ENCODE results near the gene NELL2.

NELL2 gene

DNA sequence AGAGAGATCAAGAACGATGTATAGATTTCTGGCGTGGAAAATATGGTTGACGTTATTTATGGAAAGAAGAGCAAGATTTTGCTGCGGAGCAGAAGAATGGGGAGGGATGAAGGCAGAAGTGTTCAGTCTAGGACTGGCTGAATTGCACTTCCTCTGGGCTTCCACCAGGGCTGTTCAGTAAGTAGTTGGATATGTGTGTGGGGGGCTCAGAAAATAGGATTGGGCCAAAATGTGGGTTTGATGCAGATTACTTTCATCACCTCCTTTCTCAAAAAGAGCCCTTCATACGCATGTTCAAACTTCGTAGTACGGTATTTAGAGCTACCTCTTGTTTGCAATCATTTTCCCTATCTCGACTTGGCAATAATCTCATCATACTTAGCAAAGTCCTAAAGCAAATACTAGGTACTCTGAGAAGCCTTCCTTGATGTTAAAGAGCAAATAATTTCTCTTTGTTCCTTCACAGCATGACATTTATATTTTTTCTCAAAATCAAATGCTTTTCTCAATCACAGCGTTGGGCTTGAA lies 349.4 kb downstream of the NELL2 start:
- no peak for DNase-seq (ENCODE audit: low spot score)
- Mint-ChIP-seq H3K27ac (no peak overlapping the region), H3K4me1 (ENCODE audit: low read depth) (no peaks in the 10 kb centered on the region), H3K9me3 (no peaks in the 10 kb centered on the region), H3K36me3 (ENCODE audit: low read depth) (no peaks in the 10 kb centered on the region), H3K27me3 (ENCODE audit: low read depth) (no peaks in the 10 kb centered on the region), H3K4me3 (no peak overlapping the region)

DNA sequence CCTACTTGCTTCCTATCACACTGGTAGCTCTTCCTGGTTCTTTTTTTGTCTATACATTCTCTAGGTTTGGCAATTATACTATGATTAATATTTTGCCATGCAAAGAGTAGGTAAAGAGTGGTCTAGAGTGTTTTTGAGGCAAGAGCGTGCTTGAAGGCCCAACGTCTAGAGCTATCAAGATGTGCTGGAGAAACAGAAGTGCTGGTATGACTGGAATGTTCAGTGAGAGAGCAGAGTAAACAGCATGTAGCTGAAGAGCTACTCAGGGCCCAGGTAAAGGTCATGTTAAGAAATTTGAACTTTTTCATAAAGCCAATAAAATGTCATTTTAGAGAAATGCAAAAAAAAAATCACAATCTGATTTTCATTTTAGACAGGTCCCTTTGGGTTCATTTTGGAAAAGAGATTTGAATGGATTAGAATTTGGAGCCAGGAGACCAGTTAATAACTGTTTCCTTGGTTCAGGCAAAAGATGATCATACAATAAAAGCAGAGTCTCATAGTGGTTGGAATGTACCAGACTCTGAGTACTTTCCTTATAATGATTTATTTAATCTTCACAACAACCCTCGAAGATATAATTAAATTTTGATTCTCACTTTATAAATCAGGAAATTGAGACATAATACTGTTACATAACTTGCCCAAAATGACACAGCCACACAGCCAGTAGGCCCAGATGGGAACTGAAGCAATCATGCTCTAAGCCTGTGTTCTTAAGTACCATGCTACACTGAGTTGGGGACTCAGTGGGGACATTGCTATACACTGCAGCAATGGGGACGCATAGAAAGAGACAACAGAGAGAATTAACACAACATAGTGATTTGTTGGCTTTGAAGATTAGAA lies 350.1 kb downstream of the NELL2 start:
- H3K4me3 Mint-ChIP-seq, result no peak overlapping the region
- H3K27me3 Mint-ChIP-seq (ENCODE audit: low read depth), result no peaks in the 10 kb centered on the region
- H3K36me3 Mint-ChIP-seq (ENCODE audit: low read depth), result no peaks in the 10 kb centered on the region
- no peak overlapping the region for H3K27ac Mint-ChIP-seq
- no peaks in the 10 kb centered on the region for H3K4me1 Mint-ChIP-seq (ENCODE audit: low read depth)
- DNase-seq (ENCODE audit: low spot score), result no peak
- no peaks in the 10 kb centered on the region for H3K9me3 Mint-ChIP-seq

DNA sequence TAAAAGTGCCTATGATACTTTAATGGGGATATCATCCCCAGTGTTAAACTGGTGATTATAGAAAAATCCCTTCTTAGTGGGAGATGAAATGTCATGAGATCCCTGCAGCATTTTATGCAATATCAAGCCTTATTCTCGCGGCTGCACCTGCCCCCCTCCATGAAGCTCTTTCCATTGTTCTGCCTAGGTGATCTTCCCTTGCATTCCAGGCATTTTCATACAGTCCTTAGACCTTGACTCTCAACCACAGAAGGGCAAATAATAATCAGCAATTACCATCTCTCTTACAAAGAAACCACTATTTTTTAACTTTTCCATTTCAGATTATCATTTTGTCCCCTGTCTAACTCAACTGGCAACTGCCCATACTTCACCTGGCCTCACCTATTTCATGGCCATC lies 352.3 kb downstream of the NELL2 start:
- H3K36me3 Mint-ChIP-seq (ENCODE audit: low read depth), result no peaks in the 10 kb centered on the region
- DNase-seq (ENCODE audit: low spot score), result no peak
- H3K4me1 Mint-ChIP-seq (ENCODE audit: low read depth), result no peaks in the 10 kb centered on the region
- H3K27me3 Mint-ChIP-seq (ENCODE audit: low read depth), result no peaks in the 10 kb centered on the region
- no peak overlapping the region for H3K27ac Mint-ChIP-seq
- no peak overlapping the region for H3K4me3 Mint-ChIP-seq
- H3K9me3 Mint-ChIP-seq, result no peaks in the 10 kb centered on the region

DNA sequence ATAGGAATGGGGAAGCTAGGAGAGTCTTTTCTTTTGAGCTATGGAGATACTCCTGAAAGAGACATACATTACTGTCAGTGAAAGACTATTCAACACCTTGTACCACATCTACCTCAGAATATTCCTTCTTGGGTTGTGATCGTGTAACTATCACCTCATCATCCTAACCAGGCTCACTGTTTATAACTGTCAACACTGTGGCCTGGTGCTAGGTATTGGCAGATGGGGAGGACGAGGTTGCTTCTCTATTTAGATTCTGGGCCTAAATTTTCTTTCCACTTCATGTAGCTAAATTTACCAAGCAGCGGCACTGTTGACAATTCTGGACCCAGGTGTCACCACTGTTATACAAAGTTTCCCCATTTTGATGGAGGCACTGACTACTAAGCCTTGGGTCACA lies 354.4 kb downstream of the NELL2 start:
- DNase-seq (ENCODE audit: low spot score), result no peak
- H3K4me1 Mint-ChIP-seq (ENCODE audit: low read depth), result no peaks in the 10 kb centered on the region
- H3K36me3 Mint-ChIP-seq (ENCODE audit: low read depth), result no peaks in the 10 kb centered on the region
- H3K27ac Mint-ChIP-seq, result no peak overlapping the region
- H3K9me3 Mint-ChIP-seq, result no peaks in the 10 kb centered on the region
- no peaks in the 10 kb centered on the region for H3K27me3 Mint-ChIP-seq (ENCODE audit: low read depth)
- H3K4me3 Mint-ChIP-seq, result no peak overlapping the region

DNA sequence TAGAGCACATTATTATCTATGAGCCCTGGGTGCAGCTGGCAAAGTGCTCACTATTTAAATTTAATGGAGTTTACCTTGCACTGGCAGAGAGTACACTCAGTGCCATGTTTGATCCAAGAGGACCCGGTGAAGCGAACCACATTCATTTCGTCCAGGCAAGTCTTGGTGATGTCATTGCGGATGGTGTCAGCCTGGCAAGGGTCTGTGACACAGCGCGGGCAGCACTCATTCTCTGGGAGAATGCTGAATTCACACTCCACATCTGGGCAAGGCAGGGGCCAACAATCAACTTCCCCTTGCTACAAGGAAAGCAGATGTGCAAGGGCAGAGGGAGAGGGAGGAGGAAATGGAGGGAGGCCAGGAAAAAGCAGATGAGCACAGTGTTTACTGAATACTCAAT lies 356.2 kb downstream of the NELL2 start:
- no peaks in the 10 kb centered on the region for H3K9me3 Mint-ChIP-seq
- no peaks in the 10 kb centered on the region for H3K27me3 Mint-ChIP-seq (ENCODE audit: low read depth)
- no peaks in the 10 kb centered on the region for H3K36me3 Mint-ChIP-seq (ENCODE audit: low read depth)
- no peak for DNase-seq (ENCODE audit: low spot score)
- H3K27ac Mint-ChIP-seq, result no peak overlapping the region
- H3K4me3 Mint-ChIP-seq, result no peak overlapping the region
- no peaks in the 10 kb centered on the region for H3K4me1 Mint-ChIP-seq (ENCODE audit: low read depth)

DNA sequence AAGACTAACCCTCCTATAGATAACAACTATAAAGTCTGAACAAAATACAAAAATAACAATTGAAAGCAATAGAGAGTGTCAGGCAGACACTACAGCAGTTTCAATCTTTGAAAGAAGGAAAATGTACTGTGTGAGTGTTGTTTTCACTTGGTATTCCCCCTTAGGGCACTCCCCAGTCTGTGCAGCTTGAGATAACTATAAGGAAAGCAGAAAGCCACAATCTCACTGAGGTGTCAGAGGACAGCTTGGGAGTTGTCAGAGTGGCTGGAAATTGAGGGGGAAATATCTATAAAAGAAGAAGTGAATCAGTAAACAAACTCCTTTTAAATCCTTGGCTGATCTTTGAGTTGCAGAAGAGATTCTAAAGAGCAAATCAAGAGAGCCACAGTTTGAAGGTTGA lies 364.8 kb downstream of the NELL2 start:
- Mint-ChIP-seq H3K27me3 (ENCODE audit: low read depth) (no peaks in the 10 kb centered on the region), H3K4me3 (no peak overlapping the region), H3K4me1 (ENCODE audit: low read depth) (no peaks in the 10 kb centered on the region), H3K36me3 (ENCODE audit: low read depth) (no peaks in the 10 kb centered on the region), H3K9me3 (no peaks in the 10 kb centered on the region), H3K27ac (no peak overlapping the region)
- no peak for DNase-seq (ENCODE audit: low spot score)

DNA sequence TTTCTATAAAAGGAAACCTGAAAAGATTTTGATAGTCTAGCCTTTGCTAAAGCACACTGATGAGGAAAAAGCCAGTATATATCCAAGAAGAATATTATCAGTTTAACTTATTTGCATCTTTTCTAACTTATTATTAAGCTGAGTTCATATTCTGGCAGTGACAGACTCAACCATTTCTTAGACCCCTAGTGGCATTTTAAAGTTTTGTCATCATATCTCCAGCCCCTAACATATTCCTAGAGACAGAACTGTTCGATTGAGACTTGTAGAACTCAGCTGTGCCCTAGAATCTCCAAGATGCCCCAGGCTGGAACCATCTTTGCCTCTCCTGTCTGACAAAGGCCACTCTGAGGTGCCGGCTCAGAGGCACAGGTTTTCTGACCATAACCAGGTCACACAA lies 365.6 kb downstream of the NELL2 start:
- DNase-seq (ENCODE audit: low spot score), result no peak
- Mint-ChIP-seq H3K27ac (no peak overlapping the region), H3K4me1 (ENCODE audit: low read depth) (no peaks in the 10 kb centered on the region), H3K27me3 (ENCODE audit: low read depth) (no peaks in the 10 kb centered on the region), H3K36me3 (ENCODE audit: low read depth) (no peaks in the 10 kb centered on the region), H3K4me3 (no peak overlapping the region), H3K9me3 (no peaks in the 10 kb centered on the region)

DNA sequence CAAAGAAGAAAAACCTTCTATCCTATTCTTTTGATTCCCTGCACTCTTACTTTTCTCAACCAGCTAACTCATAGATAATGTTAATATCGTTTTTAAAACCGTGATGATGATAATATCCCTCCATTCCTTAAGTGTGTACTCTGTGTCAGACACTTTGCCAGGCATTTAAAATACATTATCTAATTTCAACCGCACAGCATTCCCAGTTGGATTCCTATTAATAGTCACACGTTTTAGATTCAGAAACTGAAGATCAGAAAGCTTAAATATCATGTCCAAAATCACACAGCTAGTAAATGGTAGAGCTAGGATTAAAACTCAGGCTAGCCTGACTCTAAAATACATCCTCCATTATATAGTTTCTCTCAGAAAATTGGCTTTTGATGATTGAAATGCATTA lies 366.0 kb downstream of the NELL2 start:
- Mint-ChIP-seq H3K27me3 (ENCODE audit: low read depth) (no peaks in the 10 kb centered on the region), H3K9me3 (no peaks in the 10 kb centered on the region), H3K4me3 (no peak overlapping the region), H3K36me3 (ENCODE audit: low read depth) (no peaks in the 10 kb centered on the region), H3K4me1 (ENCODE audit: low read depth) (no peaks in the 10 kb centered on the region), H3K27ac (no peak overlapping the region)
- DNase-seq (ENCODE audit: low spot score), result no peak

DNA sequence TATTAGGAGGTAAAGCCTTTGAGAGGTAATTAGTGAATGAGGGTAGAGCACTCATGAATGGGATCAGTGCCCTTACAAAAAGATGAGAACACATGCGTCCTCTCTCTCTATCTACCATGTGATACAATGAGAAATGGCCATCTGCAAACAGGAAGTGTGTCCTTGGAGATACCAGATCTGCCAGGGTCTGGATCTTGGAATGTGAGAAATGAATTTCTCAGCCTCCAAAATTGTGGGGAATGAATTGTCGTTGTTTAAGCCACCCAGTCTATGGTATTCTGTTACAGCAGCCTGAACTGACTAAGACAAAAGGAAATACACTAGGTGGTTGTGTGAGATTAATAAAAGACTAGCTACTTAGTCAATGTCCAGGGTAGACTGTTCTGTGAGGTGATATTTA lies 366.6 kb downstream of the NELL2 start:
- no peak overlapping the region for H3K4me3 Mint-ChIP-seq
- H3K9me3 Mint-ChIP-seq, result no peaks in the 10 kb centered on the region
- DNase-seq (ENCODE audit: low spot score), result no peak
- H3K27me3 Mint-ChIP-seq (ENCODE audit: low read depth), result no peaks in the 10 kb centered on the region
- H3K27ac Mint-ChIP-seq, result no peak overlapping the region
- no peaks in the 10 kb centered on the region for H3K36me3 Mint-ChIP-seq (ENCODE audit: low read depth)
- no peaks in the 10 kb centered on the region for H3K4me1 Mint-ChIP-seq (ENCODE audit: low read depth)

DNA sequence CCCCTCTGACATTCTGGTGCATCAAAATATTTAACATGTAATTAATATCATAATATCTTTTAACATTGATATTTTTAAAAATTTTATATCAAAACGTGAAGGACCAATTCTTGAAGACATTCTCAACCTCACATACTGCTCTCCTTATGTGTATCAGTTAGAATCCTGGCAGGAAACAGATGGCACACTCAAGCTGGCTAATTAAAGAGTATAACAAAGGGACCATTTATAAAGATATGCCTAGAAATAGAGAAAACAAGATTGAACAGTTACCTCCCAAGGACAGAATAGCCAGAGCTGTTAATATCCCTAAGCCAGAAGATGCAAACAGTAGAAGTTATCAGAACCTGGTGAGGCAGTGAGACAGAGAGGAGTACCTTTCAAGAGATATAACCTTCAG lies 368.7 kb downstream of the NELL2 start:
- Mint-ChIP-seq H3K4me3 (no peak overlapping the region), H3K4me1 (ENCODE audit: low read depth) (no peaks in the 10 kb centered on the region), H3K36me3 (ENCODE audit: low read depth) (no peaks in the 10 kb centered on the region), H3K27ac (no peak overlapping the region), H3K27me3 (ENCODE audit: low read depth) (no peaks in the 10 kb centered on the region), H3K9me3 (no peaks in the 10 kb centered on the region)
- DNase-seq (ENCODE audit: low spot score), result no peak

DNA sequence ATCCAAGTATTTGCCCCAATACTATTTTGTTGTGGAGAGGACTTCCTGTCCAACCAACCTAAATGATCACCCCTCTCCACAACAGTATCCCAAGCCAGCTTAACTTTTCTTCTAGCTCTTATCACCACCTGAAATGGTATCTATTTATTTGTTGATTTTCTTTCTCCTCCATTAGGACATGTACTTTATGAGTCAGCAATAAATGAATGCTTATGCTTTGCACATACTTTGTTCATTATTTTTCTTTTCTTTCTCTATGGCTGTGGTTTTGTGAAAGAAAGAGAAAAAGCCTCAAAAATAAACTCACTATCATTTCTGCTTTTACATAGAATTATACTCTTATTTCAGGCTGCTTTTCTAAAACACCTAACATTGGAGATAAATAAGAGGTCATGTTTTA lies 371.3 kb downstream of the NELL2 start:
- Mint-ChIP-seq H3K4me1 (ENCODE audit: low read depth) (no peaks in the 10 kb centered on the region), H3K27ac (no peak overlapping the region), H3K9me3 (no peaks in the 10 kb centered on the region), H3K36me3 (ENCODE audit: low read depth) (no peaks in the 10 kb centered on the region), H3K4me3 (no peak overlapping the region), H3K27me3 (ENCODE audit: low read depth) (no peaks in the 10 kb centered on the region)
- no peak for DNase-seq (ENCODE audit: low spot score)

DNA sequence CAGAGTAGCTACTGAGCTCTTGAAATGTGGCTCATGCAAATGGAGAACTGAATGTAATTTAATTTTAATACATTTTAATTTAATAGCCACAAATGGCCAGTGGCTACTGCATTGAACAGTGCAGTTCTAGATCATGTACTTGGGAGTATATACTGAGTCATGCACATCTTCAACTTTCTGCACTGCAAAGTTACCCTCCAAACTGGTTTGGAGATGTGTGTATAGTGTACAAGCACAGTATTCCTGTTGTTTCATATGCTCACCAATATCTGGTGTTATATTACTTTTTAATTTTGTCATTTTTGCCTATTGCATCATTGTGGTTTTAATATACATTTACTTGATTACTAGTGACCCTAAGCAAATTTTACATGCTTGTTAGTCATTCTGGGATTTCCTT lies 372.8 kb downstream of the NELL2 start:
- no peaks in the 10 kb centered on the region for H3K9me3 Mint-ChIP-seq
- no peak overlapping the region for H3K27ac Mint-ChIP-seq
- no peaks in the 10 kb centered on the region for H3K36me3 Mint-ChIP-seq (ENCODE audit: low read depth)
- no peak for DNase-seq (ENCODE audit: low spot score)
- no peaks in the 10 kb centered on the region for H3K4me1 Mint-ChIP-seq (ENCODE audit: low read depth)
- H3K4me3 Mint-ChIP-seq, result no peak overlapping the region
- no peaks in the 10 kb centered on the region for H3K27me3 Mint-ChIP-seq (ENCODE audit: low read depth)

DNA sequence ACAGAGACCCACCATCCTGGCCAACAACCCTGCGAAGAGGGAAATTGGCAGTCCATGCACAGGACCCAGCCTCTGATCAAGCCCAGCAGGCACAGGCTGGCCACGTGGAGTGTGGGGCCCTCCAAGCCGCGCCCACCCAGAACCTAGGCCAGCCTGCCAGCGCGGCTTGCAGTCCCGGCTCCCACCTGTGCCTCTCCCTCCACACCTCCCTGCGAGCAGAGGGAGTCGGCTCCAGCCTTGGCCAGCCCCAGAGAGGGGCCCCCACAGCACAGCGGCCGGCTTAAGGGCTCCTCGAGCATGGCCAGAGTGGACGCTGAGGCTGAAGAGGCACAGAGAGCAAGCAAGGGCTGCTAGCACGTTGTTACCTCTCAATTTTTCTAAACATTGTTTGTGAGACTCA lies 373.4 kb downstream of the NELL2 start:
- Mint-ChIP-seq H3K4me1 (ENCODE audit: low read depth) (no peaks in the 10 kb centered on the region), H3K36me3 (ENCODE audit: low read depth) (no peaks in the 10 kb centered on the region), H3K9me3 (no peaks in the 10 kb centered on the region), H3K27ac (no peak overlapping the region), H3K4me3 (no peak overlapping the region), H3K27me3 (ENCODE audit: low read depth) (no peaks in the 10 kb centered on the region)
- no peak for DNase-seq (ENCODE audit: low spot score)

DNA sequence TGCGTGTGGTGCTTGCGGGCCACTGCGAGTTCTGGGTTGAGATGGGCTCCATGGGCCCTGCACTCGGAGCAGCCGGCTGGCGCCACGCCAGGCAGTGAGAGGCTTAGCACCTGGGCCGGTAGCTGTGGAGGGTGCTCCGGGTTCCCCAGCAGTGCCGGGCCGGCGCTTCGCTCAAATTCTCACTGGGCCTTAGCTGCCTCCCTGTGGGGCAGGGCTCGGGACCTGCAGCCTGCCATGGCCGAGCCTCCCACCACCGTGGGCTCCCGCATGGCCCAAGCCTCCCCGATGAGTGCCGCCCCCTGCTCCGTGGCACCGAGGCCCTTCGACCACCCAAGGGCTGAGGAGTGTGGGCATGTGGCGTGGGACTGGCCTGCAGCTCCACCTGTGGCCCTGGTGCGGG lies 375.7 kb downstream of the NELL2 start:
- Mint-ChIP-seq H3K27me3 (ENCODE audit: low read depth) (no peaks in the 10 kb centered on the region), H3K27ac (no peak overlapping the region), H3K36me3 (ENCODE audit: low read depth) (no peaks in the 10 kb centered on the region), H3K4me1 (ENCODE audit: low read depth) (no peaks in the 10 kb centered on the region), H3K9me3 (no peaks in the 10 kb centered on the region), H3K4me3 (no peak overlapping the region)
- no peak for DNase-seq (ENCODE audit: low spot score)

DNA sequence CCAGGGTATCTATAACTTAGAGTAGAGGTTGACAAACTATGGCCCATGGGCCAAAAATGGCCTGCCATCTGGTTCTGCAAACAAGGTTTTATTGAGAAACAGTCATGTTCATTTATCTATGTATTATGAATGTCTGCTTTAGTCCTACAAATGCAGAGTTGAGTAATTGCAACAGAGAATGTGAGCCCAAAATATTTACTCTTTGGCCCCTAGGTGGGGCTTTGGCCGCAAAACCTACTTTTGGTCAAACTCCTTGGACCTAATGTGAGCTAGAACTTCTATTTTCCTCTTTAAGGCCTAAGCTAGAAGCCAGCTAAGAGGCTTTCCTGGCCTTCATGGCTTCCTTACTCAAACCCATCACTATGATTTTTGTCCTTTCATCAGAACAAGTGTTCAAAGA lies 379.1 kb downstream of the NELL2 start:
- Mint-ChIP-seq H3K4me3 (no peak overlapping the region), H3K27me3 (ENCODE audit: low read depth) (peaks cover 1% of the 10 kb centered on the region), H3K9me3 (no peaks in the 10 kb centered on the region), H3K27ac (no peak overlapping the region), H3K36me3 (ENCODE audit: low read depth) (no peaks in the 10 kb centered on the region), H3K4me1 (ENCODE audit: low read depth) (no peaks in the 10 kb centered on the region)
- no peak for DNase-seq (ENCODE audit: low spot score)
